ENCODE data around the gene BMPR1A. TPM values are rescaled to one million over a fixed set of nuclear protein-coding genes. Genes with fewer than 3 reads are reported as not detected.

The BMPR1A gene
- total RNA-seq, 2 donors from 2014 or later = 69.4 to 96.4 TPM

GRCh38 chr10:86724445-86724844 is 32.0 kb upstream of the BMPR1A start:
- Histone ChIP-seq H3K4me3 (ENCODE audit: low read length) (no peak overlapping the region), H3K9ac (ENCODE audit: extremely low read depth, low read length, poor library complexity, severe bottlenecking) (no peak overlapping the region), H3K27ac (ENCODE audit: low read depth, low read length) (no peak overlapping the region), H3K36me3 (ENCODE audit: control insufficient read depth, insufficient read depth, low read length) (no peaks in the 10 kb centered on the region), H3K4me1 (ENCODE audit: control insufficient read depth, insufficient read depth, low read length) (no peaks in the 10 kb centered on the region), H3K9me3 (ENCODE audit: control insufficient read depth, low read length) (no peaks in the 10 kb centered on the region), H3K27me3 (ENCODE audit: control insufficient read depth, insufficient read depth, low read length, poor library complexity, severe bottlenecking) (no peaks in the 10 kb centered on the region)
- no peak for DNase-seq
- TF ChIP-seq CTCF (conservative IDR thresholded peaks at IDR 0.05) = no peak
- H3K27me3 Mint-ChIP-seq (ENCODE audit: insufficient read depth) = no peaks in the 10 kb centered on the region
- WGBS, 2 experiments (ENCODE audit: insufficient coverage in 1 of 2, insufficient read length in 1 of 2) = 100% methylated on average over 3 to 4 of the region's 6 CpGs
- no peak overlapping the region for H3K4me3 Mint-ChIP-seq
- H3K4me1 Mint-ChIP-seq = peaks cover 8% of the 10 kb centered on the region
- H3K36me3 Mint-ChIP-seq (ENCODE audit: low read depth) = no peaks in the 10 kb centered on the region
- no peak overlapping the region for H3K27ac Mint-ChIP-seq
- no peaks in the 10 kb centered on the region for H3K9me3 Mint-ChIP-seq

- no peak overlapping the region for H3K4me3 Mint-ChIP-seq
- Histone ChIP-seq H3K9ac (ENCODE audit: extremely low read depth, low read length, poor library complexity, severe bottlenecking) (no peak overlapping the region), H3K36me3 (ENCODE audit: control insufficient read depth, insufficient read depth, low read length) (no peaks in the 10 kb centered on the region), H3K27me3 (ENCODE audit: control insufficient read depth, insufficient read depth, low read length, poor library complexity, severe bottlenecking) (no peaks in the 10 kb centered on the region), H3K27ac (ENCODE audit: low read depth, low read length) (no peak overlapping the region), H3K9me3 (ENCODE audit: control insufficient read depth, low read length) (no peaks in the 10 kb centered on the region), H3K4me1 (ENCODE audit: control insufficient read depth, insufficient read depth, low read length) (no peaks in the 10 kb centered on the region), H3K4me3 (ENCODE audit: low read length) (no peak overlapping the region)
- H3K27ac Mint-ChIP-seq = no peak overlapping the region
- H3K4me1 Mint-ChIP-seq = peaks cover 7% of the 10 kb centered on the region
- no peak for TF ChIP-seq CTCF (conservative IDR thresholded peaks at IDR 0.05)
- no peaks in the 10 kb centered on the region for H3K9me3 Mint-ChIP-seq
- no peaks in the 10 kb centered on the region for H3K36me3 Mint-ChIP-seq (ENCODE audit: low read depth)
- DNase-seq = no peak
- whole genome bisulfite sequencing, 2 experiments (ENCODE audit: insufficient coverage in 1 of 2, insufficient read length in 1 of 2) = 94 to 100% methylated on average over 10 to 14 of the region's 14 CpGs
- H3K27me3 Mint-ChIP-seq (ENCODE audit: insufficient read depth) = no peaks in the 10 kb centered on the region
Observed at GRCh38 chr10:86725980-86726676, 30.3 kb upstream of the BMPR1A start.

GRCh38 chr10:86726677-86726999 is 29.8 kb upstream of the BMPR1A start:
- Mint-ChIP-seq H3K27ac (no peak overlapping the region), H3K36me3 (ENCODE audit: low read depth) (no peaks in the 10 kb centered on the region), H3K27me3 (ENCODE audit: insufficient read depth) (no peaks in the 10 kb centered on the region), H3K4me3 (no peak overlapping the region), H3K9me3 (no peaks in the 10 kb centered on the region), H3K4me1 (peaks cover 2% of the 10 kb centered on the region)
- no peak for TF ChIP-seq CTCF (conservative IDR thresholded peaks at IDR 0.05)
- Histone ChIP-seq H3K9ac (ENCODE audit: extremely low read depth, low read length, poor library complexity, severe bottlenecking) (no peak overlapping the region), H3K4me3 (ENCODE audit: low read length) (no peak overlapping the region), H3K27ac (ENCODE audit: low read depth, low read length) (no peak overlapping the region), H3K9me3 (ENCODE audit: control insufficient read depth, low read length) (no peaks in the 10 kb centered on the region), H3K27me3 (ENCODE audit: control insufficient read depth, insufficient read depth, low read length, poor library complexity, severe bottlenecking) (no peaks in the 10 kb centered on the region), H3K36me3 (ENCODE audit: control insufficient read depth, insufficient read depth, low read length) (no peaks in the 10 kb centered on the region), H3K4me1 (ENCODE audit: control insufficient read depth, insufficient read depth, low read length) (no peaks in the 10 kb centered on the region)
- DNase-seq = no peak
- 97% methylated on average over 1 of the region's 1 CpG; no CpG with 5 or more reads in 1 of the 2 experiments for WGBS, 2 experiments (ENCODE audit: insufficient coverage in 1 of 2, insufficient read length in 1 of 2)
